Thoracic aorta (tissue), 2 donors: ENCODE data around the gene NLGN1. TPM values are rescaled to one million over a fixed set of nuclear protein-coding genes. Genes with fewer than 3 reads are reported as not detected.

Experiments
- ATAC-seq: fragments of 150-250 bp; one replicate; pipeline ENCODE4 v1.8.0; 2017; ENCODE audit warnings: low read depth; ENCODE audit not compliant: insufficient number of reproducible peaks, low FRiP score
- DNase-seq: peaks from one replicate; pipeline ENCODE4 v3.0.0-alpha.2; 2020; ENCODE audit warnings: low spot score
- H3K27ac ChIP-seq, 2 donors: fragments of 200-600 bp; sonication (generic); 1 replicate in 1 of 2; 2 replicates in 1 of 2; pipeline ENCODE4 v1.5.1; 2016; ENCODE audit warnings: mild to moderate bottlenecking in 2 of 2, moderate library complexity in 2 of 2
- H3K27me3 ChIP-seq: fragments of 200-600 bp; sonication (generic); replicated peaks from 2 replicates; pipeline ENCODE4 v1.6.0; 2016; ENCODE audit warnings: mild to moderate bottlenecking; ENCODE audit not compliant: insufficient read depth
- H3K36me3 ChIP-seq: fragments of 200-600 bp; sonication (generic); one replicate; pipeline ENCODE4 v1.5.1; 2016
- H3K4me1 ChIP-seq, 2 donors: fragments of 200-600 bp; sonication (generic); 1 replicate in 1 of 2; 2 replicates in 1 of 2; pipeline versions ENCODE4 v1.5.1 to v1.6.0; 2016; ENCODE audit warnings: low read depth in 2 of 2, mild to moderate bottlenecking in 1 of 2; ENCODE audit not compliant: control insufficient read depth in 1 of 2
- H3K4me3 ChIP-seq: fragments of 200-600 bp; sonication (generic); 2 replicates; pipeline ENCODE4 v1.5.1; 2016; ENCODE audit warnings: mild to moderate bottlenecking
- H3K9me3 ChIP-seq: fragments of 200-600 bp; sonication (generic); 2 replicates; pipeline ENCODE4 v1.5.1; 2016
- CTCF ChIP-seq: fragments of 200-600 bp; sonication (generic); IDR thresholded peaks from one replicate; pipeline ENCODE4 v1.5.1; 2019; ENCODE audit warnings: antibody characterized with exemption
- total RNA-seq, 2 donors: library from RNA; depleted of rRNA; stranded (reverse); fragments of >200 nt; gene quantifications; one replicate each; pipeline versions ENCODE4 v1.1.0 to v1.2.3, GENCODE V29; 2016

The NLGN1 gene
- total RNA-seq, 2 donors from 2014 or later, result 17.8 to 18.3 TPM

GRCh38 chr3:174002543-174002942 is 605.0 kb downstream of the NLGN1 start:
- DNase-seq (no peak), ATAC-seq (no peak)
- TF ChIP-seq CTCF, result no peak

GRCh38 chr3:174010907-174011306 is 613.4 kb downstream of the NLGN1 start:
- DNase-seq (no peak), ATAC-seq (no peak)
- H3K36me3 ChIP-seq, result no peaks in the 10 kb centered on the region
- H3K9me3 ChIP-seq, result no peaks in the 10 kb centered on the region
- H3K27ac ChIP-seq, result no peak overlapping the region
- no peak for TF ChIP-seq CTCF
- H3K27me3 ChIP-seq, result no peaks in the 10 kb centered on the region
- no peak overlapping the region for H3K4me3 ChIP-seq
- no peaks in the 10 kb centered on the region for H3K4me1 ChIP-seq

More at GRCh38 chr3:174002543-174002942, 605.0 kb downstream of the NLGN1 start:
- Histone ChIP-seq H3K4me3 (no peak overlapping the region), H3K27me3 (no peaks in the 10 kb centered on the region), H3K9me3 (no peaks in the 10 kb centered on the region), H3K27ac (no peak overlapping the region), H3K4me1 (no peaks in the 10 kb centered on the region), H3K36me3 (no peaks in the 10 kb centered on the region)

- no peaks in the 10 kb centered on the region for H3K9me3 ChIP-seq
- no peak for TF ChIP-seq CTCF
Observed at GRCh38 chr3:174016186-174016585, 618.6 kb downstream of the NLGN1 start.

GRCh38 chr3:174020156-174020555 is 622.6 kb downstream of the NLGN1 start:
- no peak for TF ChIP-seq CTCF
- Histone ChIP-seq H3K27me3 (no peaks in the 10 kb centered on the region), H3K9me3 (no peaks in the 10 kb centered on the region), H3K27ac (no peak overlapping the region), H3K4me3 (no peak overlapping the region), H3K4me1 (peaks cover 0 to 4% of the 10 kb centered on the region in 2 donors), H3K36me3 (no peaks in the 10 kb centered on the region)
- DNase-seq, result no peak
- no peak for ATAC-seq

More at GRCh38 chr3:174016186-174016585, 618.6 kb downstream of the NLGN1 start:
- Histone ChIP-seq H3K27ac (no peak overlapping the region), H3K27me3 (no peaks in the 10 kb centered on the region), H3K36me3 (no peaks in the 10 kb centered on the region), H3K4me1 (peaks cover 0 to 4% of the 10 kb centered on the region in 2 donors), H3K4me3 (no peak overlapping the region)
- DNase-seq, result no peak
- ATAC-seq, result no peak

GRCh38 chr3:174023421-174023820 is 625.9 kb downstream of the NLGN1 start:
- no peaks in the 10 kb centered on the region for H3K27me3 ChIP-seq
- DNase-seq (no peak), ATAC-seq (no peak)
- no peaks in the 10 kb centered on the region for H3K36me3 ChIP-seq
- TF ChIP-seq CTCF, result no peak
- H3K4me1 ChIP-seq, result peaks cover 0 to 4% of the 10 kb centered on the region in 2 donors
- no peaks in the 10 kb centered on the region for H3K9me3 ChIP-seq
- H3K27ac ChIP-seq, result no peak overlapping the region
- H3K4me3 ChIP-seq, result no peak overlapping the region
